Breast epithelium (tissue), 4 donors: ENCODE data around the gene RPS8. TPM values are rescaled to one million over a fixed set of nuclear protein-coding genes. Genes with fewer than 3 reads are reported as not detected.
"Not testable (repeated sequence)": the region's sequence is repeated elsewhere in the genome, so short reads cannot be mapped to it uniquely, and the experiment has no call there.

Experiments
- DNase-seq, 2 donors: peaks; one replicate each; pipeline ENCODE4 v3.0.0-alpha.2; 2019; ENCODE audit warnings: low spot score in 2 of 2
- H3K27ac ChIP-seq, 2 donors: fragments of 200-600 bp; sonication (generic) in 1 of 2; one replicate each; pipeline ENCODE4 v1.5.1; 2016 to 2019; ENCODE audit warnings: mild to moderate bottlenecking in 1 of 2
- H3K27me3 ChIP-seq, 2 donors: fragments of 200-600 bp; sonication (generic) in 1 of 2; one replicate each; pipeline versions ENCODE4 v1.5.1 to v1.6.0; 2017 to 2019; ENCODE audit warnings: control low read depth in 1 of 2, mild to moderate bottlenecking in 1 of 2
- H3K36me3 ChIP-seq: fragments of 200-600 bp; one replicate; pipeline ENCODE4 v1.5.1; 2019
- H3K4me1 ChIP-seq, 2 donors: fragments of 200-600 bp; sonication (generic); one replicate each; pipeline ENCODE4 v1.5.1; 2016 to 2019; ENCODE audit warnings: control low read depth in 1 of 2
- H3K4me3 ChIP-seq, 3 donors: fragments of 200-600 bp; sonication (generic); 1 replicate in 2 of 3; 2 replicates in 1 of 3; pipeline ENCODE4 v1.5.1; 2016 to 2019; ENCODE audit warnings: mild to moderate bottlenecking in 3 of 3, moderate library complexity in 2 of 3
- H3K9me3 ChIP-seq, 2 donors: fragments of 200-600 bp; sonication (generic) in 1 of 2; one replicate each; pipeline ENCODE4 v1.5.1; 2016 to 2019; ENCODE audit warnings: control low read depth in 1 of 2
- CTCF ChIP-seq, 3 donors: fragments of 450-650 bp; IDR thresholded peaks; one replicate each; pipeline ENCODE4 v1.5.1; 2016 to 2017; ENCODE audit warnings: antibody characterized with exemption in 3 of 3, mild to moderate bottlenecking in 3 of 3, moderate library complexity in 3 of 3
- POLR2A ChIP-seq: fragments of 450-650 bp; IDR thresholded peaks from one replicate; pipeline ENCODE4 v1.6.1; 2016; ENCODE audit warnings: antibody characterized with exemption, mild to moderate bottlenecking, moderate library complexity
- POLR2AphosphoS5 ChIP-seq, 3 donors: sonication (generic); formaldehyde crosslinking; IDR thresholded peaks; one replicate each; pipeline ENCODE4 v1.6.1; 2017; ENCODE audit warnings: antibody characterized with exemption in 3 of 3
- intact Hi-C: fragments of 100-400 bp; cut with DNase I; formaldehyde crosslinking; loops from one replicate; pipeline ENCODE4 v1.15.1; 2023; ENCODE audit warnings: low total_unique reads
- total RNA-seq, 3 donors: library from RNA; depleted of rRNA; stranded (reverse); fragments of >200 nt; gene quantifications; one replicate each; pipeline ENCODE4 v1.1.0, GENCODE V29; 2016

Gene RPS8
- total RNA-seq, 3 donors from 2014 or later: 2,158 to 3,355 (median 2,591) TPM

DNA sequence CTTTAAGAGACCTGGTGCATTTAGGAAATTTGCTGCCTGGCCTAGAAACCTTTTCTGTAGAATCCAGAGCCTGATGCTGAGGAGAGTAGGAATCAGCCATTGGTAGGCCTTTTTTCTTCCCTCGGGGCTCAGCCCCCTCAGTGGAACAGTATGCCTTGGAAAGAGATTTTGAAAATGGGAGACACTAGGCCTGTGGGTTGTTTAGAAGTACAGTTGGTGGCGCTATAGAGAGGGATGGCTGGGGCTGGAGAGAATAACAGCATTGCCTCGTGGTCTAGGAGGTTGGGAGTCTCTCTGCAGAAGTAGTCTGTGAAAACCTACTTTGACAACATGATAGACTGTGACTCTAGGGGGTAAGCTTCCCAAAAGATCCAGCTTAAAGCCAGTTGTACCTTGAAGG is 27.5 kb upstream of the RPS8 start:
- no peak for TF ChIP-seq CTCF (IDR thresholded peaks at IDR 0.05)
- TF ChIP-seq POLR2AphosphoS5 (IDR thresholded peaks at IDR 0.05): no peak

GRCh38 chr1:44757420-44757819 is 17.9 kb upstream of the RPS8 start:
- intact Hi-C loops: no loop called here
- Histone ChIP-seq H3K4me3 (no peak overlapping the region), H3K4me1 (no peaks in the 10 kb centered on the region), H3K27me3 (no peaks in the 10 kb centered on the region), H3K27ac (no peak overlapping the region), H3K9me3 (no peaks in the 10 kb centered on the region), H3K36me3 (no peaks in the 10 kb centered on the region)
- DNase-seq: no peak
- no peak for TF ChIP-seq CTCF (IDR thresholded peaks at IDR 0.05)
- no peak for TF ChIP-seq POLR2AphosphoS5 (IDR thresholded peaks at IDR 0.05)
- no peak for TF ChIP-seq POLR2A

More for the DNA sequence above, 27.5 kb upstream of the RPS8 start:
- Histone ChIP-seq H3K27ac (no peak overlapping the region), H3K27me3 (no peaks in the 10 kb centered on the region), H3K4me1 (no peaks in the 10 kb centered on the region), H3K4me3 (no peak overlapping the region), H3K9me3 (no peaks in the 10 kb centered on the region), H3K36me3 (no peaks in the 10 kb centered on the region)
- intact Hi-C loops: loop anchor here (5.0 kb wide), 1 partner anchor 1194 kb away; no protein-coding TSS in a partner anchor
- DNase-seq: no peak

GRCh38 chr1:44759077-44759476 is 16.3 kb upstream of the RPS8 start:
- no peaks in the 10 kb centered on the region for H3K9me3 ChIP-seq
- TF ChIP-seq CTCF (IDR thresholded peaks at IDR 0.05) (no peak), POLR2A (no peak), POLR2AphosphoS5 (IDR thresholded peaks at IDR 0.05) (no peak)
- H3K36me3 ChIP-seq: no peaks in the 10 kb centered on the region
- H3K27me3 ChIP-seq: no peaks in the 10 kb centered on the region
- intact Hi-C loops: no loop called here
- H3K4me1 ChIP-seq: no peaks in the 10 kb centered on the region
- no peak overlapping the region for H3K4me3 ChIP-seq
- no peak overlapping the region for H3K27ac ChIP-seq
- DNase-seq: no peak

- Histone ChIP-seq H3K4me3 (no peak overlapping the region), H3K36me3 (no peaks in the 10 kb centered on the region), H3K4me1 (no peaks in the 10 kb centered on the region), H3K27me3 (no peaks in the 10 kb centered on the region), H3K27ac (no peak overlapping the region), H3K9me3 (no peaks in the 10 kb centered on the region)
- DNase-seq: no peak
- TF ChIP-seq POLR2A (no peak), POLR2AphosphoS5 (IDR thresholded peaks at IDR 0.05) (no peak), CTCF (IDR thresholded peaks at IDR 0.05) (no peak)
- intact Hi-C loops: no loop called here
Measured at GRCh38 chr1:44760876-44761275, 14.5 kb upstream of the RPS8 start.

DNA sequence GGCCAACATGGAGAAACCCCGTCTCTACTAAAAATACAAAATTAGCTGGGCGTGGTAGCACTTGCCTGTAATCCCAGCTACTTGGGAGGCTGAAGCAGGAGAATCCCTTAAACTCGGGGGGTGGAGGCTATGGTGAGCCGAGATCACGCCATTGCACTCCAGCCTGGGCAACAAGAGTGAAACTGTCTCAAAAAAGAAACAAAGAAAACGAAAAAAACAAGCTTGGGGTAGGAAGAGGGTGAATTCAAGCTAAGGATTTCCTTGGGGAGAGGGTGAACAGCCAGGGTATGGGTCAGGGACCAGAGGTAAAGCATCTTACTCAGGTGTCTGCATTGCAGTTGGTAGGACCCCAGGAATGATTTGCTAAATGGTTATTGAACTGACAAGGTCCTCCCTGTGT is 8.9 kb upstream of the RPS8 start:
- H3K27ac ChIP-seq, H3K9me3 ChIP-seq, H3K4me1 ChIP-seq, H3K36me3 ChIP-seq, intact Hi-C loops, H3K4me3 ChIP-seq, DNase-seq, H3K27me3 ChIP-seq: not testable (repeated sequence)
